Measurements from ENCODE around the gene TRIM66.

Gene TRIM66

GRCh38 chr11:8661001-8661795, 21.3 kb downstream of the TRIM66 start:
- DNase-seq (ENCODE audit: low spot score) (no peak), FAIRE-seq (no peak)

DNA sequence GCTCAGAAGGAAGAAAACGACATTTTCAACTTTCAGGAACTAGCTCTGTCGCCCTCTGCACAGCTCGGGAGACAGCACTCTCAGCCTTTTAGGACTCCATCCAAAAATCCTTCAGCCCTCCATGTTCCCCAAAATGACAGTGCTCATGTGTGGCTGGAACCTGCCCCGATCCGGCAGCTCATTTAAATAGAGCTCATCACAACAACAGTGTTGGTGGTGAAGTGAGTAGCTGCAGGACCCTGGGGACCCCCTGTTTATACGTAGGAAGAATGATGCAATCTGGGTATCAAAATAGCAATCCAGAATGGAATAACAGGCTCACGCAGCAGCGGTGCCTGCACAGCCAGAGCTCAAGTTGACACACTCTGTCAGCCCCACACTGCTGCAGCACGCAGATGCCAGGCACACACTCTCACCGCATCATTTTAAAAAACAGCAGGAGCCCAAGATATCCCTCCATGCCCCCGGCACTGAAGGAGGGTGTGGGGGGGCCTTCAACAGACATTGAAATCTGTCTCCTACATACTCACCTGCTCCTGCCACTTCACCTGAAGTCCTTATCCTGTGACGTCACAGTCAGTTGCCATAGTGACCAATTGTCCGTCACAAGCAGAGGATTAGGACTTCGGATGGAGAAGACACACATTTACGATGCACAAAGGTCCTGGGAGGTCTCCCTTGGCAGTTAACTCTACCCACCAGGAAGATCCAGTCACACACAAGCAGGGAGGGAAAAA, 24.0 kb downstream of the TRIM66 start:
- FAIRE-seq (no peak), DNase-seq (ENCODE audit: low spot score) (no peak)

DNA sequence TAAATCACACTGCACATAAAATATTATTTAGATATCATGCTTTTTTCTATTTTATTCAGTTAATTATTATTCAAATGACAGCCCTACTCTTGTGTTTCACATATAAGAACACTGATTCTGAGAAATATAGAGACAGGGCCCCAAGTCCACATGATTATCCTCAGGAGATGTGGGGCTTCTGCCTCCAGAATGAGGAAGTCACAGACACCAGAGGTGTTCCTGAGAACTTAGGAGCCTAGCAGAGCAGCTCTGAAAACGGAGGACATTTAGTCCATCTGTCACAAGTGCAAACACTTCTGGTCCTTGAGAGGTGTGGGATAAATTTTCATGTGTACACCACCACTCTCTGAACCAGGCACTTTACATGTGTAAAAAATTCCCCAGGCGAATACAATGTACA, 26.2 kb downstream of the TRIM66 start:
- FAIRE-seq, result no peak

DNA sequence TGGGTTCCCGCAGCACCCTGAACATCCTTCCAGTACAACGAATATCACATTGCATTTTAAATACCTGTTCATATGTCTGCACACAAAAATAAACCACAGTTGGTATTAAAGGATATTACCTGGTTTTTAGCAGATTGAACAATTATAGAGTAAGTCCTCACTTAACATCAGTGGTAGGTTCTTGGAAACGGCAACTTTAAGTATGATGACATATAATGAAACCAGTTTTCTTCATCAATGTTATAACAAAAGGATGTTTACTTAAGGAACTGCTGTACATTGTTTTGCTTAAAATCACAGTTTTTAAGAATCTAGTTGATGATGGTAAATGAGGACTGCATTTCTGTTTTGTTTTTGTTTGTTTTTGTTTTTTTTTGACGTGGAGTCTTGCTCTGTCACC, 28.0 kb downstream of the TRIM66 start:
- DNase-seq (ENCODE audit: low spot score) (no peak), FAIRE-seq (no peak)

More for the DNA sequence above, 26.2 kb downstream of the TRIM66 start:
- no peak for DNase-seq (ENCODE audit: low spot score)

DNA sequence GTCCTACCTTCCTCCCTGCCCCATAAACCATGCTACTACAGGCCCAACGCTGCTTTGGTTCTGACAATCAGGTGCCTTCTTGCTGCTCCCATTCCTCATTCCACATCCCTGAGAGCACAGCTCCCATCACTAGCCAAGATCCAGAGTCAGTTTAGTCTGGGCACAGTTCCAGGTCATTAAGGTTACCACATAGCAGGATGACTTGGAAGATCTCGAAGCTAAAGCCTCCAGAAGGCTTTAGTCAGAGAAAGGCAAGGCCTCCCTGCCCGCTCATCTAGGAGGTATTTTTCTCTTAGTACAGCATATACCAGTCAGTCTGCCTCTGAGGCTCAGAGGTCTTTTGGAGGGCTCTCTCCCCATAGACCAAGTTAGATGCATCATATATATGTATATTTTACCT, 30.3 kb downstream of the TRIM66 start:
- FAIRE-seq (no peak), DNase-seq (ENCODE audit: low spot score) (peak; percentile 14)

- no peak for DNase-seq (ENCODE audit: low spot score)
- FAIRE-seq, result no peak
Observed at GRCh38 chr11:8650401-8650990, 32.0 kb downstream of the TRIM66 start.

GRCh38 chr11:8649361-8649760, 33.1 kb downstream of the TRIM66 start:
- no peak for FAIRE-seq
- peak; percentile 51 for DNase-seq (ENCODE audit: low spot score)

DNA sequence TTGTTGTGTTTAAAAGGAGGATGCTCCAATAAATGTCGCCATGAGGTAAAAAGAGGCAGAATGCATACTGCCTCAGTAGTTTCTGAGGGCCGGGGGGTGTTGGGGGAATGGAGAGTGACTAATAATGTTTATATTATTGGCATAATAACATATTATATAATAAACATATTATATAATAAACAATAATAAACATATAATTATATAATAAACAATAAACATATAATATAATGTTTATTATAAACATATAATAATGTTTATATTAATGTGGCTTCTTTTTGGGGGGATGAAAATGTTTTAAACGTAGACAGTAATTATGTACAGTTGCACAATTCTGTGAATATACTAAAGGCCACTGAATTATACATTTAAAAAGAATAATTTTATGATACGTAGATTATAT, 35.6 kb downstream of the TRIM66 start:
- DNase-seq (ENCODE audit: low spot score) (no peak), FAIRE-seq (no peak)

GRCh38 chr11:8642196-8642841, 40.1 kb downstream of the TRIM66 start:
- FAIRE-seq (no peak), DNase-seq (ENCODE audit: low spot score) (no peak)

DNA sequence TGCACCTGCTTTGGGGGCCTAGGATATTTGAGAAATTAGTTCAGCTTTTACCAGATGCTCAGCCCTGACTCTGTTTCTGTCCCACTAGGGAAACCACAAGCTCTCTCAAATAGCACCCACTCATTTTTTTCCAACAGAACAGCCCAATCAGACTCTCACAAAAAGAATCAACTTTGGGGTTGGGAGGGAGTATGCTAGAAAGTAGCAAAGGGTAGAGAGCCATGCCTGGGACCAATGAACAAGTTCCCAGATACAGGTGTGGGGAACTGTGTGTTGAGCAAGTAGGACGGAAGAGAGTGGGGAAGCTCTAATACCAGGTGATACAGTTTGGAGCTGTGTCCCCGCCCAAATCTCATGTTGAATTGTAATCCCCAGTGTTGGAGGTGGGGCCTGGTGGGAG, 41.1 kb downstream of the TRIM66 start:
- FAIRE-seq (no peak), DNase-seq (ENCODE audit: low spot score) (no peak)

DNA sequence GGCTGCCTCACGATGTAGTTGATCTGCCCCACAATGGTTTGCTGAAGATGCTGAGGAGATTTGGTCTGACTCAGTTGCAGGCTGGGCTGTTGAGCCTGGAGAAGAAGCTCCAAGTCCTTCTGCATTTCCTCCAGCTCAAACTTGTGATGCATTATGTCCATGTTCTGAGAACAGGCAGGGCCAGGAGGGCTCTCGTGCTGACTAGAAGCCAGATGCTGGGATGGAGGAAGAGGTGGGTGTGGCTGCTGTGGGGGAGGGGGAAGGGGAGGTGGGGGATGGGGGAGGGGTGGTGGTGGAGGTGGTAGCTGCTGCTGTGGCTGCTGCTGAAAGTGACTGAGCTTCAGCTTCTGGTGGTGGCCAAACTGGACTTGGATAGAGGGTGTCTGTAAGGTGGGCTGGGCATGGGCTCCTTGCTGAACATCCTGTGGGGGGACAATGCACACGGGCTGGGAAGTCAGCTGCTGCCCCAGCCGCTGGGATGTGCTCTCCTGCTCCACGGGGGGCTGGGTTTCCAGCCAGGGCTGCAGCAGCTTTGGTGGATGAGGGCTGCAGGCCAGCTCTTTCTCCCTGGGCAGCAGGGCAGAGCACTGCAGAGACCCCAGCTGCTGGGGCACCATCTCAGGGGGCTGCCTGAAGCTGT, 42.1 kb downstream of the TRIM66 start:
- DNase-seq (ENCODE audit: low spot score), result no peak
- no peak for FAIRE-seq

- FAIRE-seq (no peak), DNase-seq (ENCODE audit: low spot score) (no peak)
Observed at GRCh38 chr11:8639655-8640054, 42.8 kb downstream of the TRIM66 start.

GRCh38 chr11:8638300-8638699, 44.2 kb downstream of the TRIM66 start:
- DNase-seq (ENCODE audit: low spot score) (no peak), FAIRE-seq (no peak)

GRCh38 chr11:8636127-8636526, 46.3 kb downstream of the TRIM66 start:
- FAIRE-seq, result no peak
- no peak for DNase-seq (ENCODE audit: low spot score)

DNA sequence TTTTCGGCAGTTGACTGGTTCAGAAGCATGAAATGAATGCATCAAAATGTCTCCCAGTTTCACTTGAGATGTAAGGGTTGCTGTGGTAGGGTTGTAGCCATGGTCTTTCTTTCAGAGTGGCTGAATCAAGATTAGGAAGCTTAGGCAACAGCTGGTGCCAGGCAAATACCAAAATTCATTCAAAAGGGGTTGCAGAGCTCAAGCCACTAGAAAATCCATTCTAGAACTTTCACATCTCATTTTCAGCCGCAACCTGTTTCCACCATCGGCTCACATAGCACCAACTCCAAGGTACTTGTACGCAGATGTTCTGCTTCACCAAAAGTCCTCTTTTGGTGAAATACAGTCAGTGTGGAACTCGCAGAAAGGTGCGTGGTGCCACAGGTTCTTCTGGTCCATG, 48.0 kb downstream of the TRIM66 start:
- no peak for DNase-seq (ENCODE audit: low spot score)
- no peak for FAIRE-seq

DNA sequence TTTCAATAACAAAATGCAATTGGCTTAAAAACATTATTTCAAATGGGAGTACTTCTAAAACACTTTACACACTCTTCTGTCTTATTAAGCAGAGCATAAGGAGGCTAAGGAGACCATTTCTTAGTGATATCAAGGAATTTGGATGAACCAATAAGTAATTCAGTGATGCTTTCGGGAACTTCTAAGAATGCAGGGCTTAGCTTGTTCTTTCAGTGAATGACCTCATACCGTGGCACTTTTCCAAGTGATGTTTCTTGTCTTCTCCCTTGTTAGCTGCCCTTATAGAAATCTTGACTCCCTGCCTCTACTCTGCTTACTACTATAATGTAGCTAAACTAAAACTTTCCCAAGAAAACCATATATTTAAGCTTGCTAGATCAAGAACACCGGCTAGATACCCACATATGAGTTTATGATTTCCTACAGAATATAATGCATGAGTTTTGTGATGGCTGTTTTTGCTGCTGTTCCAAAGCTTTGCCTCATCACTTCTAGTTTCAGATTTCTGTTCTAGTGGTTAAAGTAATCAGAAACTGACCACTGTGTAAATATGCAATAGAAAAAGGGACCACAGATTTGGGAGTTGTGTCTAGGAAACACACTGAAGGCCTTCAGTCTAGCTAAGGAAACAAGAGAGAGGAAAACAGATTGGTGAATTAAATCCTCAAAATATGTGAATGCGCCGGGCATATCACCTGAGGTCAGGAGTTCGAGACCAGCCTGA, 50.9 kb downstream of the TRIM66 start:
- DNase-seq (ENCODE audit: low spot score) (no peak), FAIRE-seq (no peak)

DNA sequence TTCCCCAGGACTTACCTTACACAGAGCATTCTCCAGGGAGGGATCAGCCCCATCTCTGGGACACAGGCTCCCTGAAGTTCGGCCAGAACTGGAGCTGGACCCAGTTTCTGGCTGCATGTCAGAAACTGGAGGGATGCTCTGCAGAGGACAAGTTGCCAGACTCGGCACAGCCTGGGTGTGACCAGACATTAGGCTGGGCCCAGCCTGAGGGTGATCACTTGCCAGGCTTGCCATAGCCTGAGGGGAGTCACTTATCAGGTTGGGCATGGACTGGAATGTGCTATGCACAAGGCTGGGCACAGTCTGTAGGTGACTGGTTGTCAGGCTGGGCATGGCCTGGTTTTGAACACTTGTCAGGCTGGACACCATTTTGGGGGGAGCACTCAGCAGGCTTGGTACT, 57.8 kb downstream of the TRIM66 start:
- DNase-seq (ENCODE audit: low spot score) (no peak), FAIRE-seq (no peak)

DNA sequence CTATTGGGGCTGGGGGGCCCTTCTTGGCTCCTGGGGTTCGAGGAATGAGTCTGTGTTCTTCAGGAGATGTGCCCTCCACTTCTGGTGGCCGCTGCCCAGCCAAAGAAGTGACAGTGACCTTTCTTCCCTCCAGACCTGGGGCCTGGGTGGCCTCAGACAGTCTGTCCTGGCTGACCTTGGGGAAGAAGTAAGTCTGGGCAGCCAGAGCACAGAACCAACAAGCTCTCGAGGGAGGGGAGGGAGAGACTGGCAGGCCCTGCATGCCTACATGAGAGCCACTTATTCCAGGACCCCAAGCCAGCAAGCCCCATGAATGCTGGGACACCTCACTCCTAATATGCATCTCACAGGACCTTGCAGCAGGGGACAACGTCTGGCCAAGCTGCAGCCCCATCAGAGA, 61.3 kb downstream of the TRIM66 start:
- FAIRE-seq, result no peak
- no peak for DNase-seq (ENCODE audit: low spot score)

- FAIRE-seq, result no peak
- DNase-seq (ENCODE audit: low spot score), result no peak
Observed at GRCh38 chr11:8617063-8617462, 65.4 kb downstream of the TRIM66 start.

DNA sequence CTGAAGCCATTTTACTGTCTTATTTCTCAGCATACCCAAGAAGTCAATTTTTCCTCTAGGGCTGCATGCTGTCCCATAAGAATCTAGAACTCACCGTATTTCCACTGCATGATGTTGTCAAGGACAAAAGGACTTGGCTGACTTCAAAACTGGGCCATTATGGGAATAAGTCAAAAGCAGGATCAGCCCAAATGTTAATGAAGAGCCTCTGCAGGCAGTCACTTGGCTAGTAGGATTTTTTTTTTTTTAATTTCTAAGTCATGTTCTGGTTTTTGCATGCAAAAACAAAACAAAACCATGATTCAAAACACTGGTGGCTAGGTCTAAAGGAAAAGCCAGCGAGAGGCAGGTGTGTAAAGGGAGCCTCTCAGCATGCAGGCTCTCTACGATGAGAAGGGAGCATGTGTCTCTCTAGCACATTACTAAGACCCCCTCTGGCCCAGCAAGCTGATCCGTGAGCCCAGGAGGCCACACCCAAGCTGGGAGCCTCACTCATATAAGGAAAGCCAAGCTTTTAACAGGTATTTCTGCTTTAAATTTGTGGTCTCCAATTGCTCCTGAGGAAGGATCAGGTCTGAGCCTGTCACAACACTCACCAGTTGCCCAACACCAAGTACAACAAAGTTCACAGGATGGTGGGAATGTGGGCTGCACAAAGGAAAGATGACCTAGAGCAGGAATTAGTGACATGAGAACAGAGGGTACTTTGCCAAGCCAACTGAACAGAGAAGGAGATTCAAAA, 67.0 kb downstream of the TRIM66 start:
- DNase-seq (ENCODE audit: low spot score) (no peak), FAIRE-seq (no peak)

All from urothelium cell line (cell line).